MM.1S (cell line): ENCODE data around the gene PTPRF.

ENCODE experiments used
- DNase-seq: peaks from one replicate; pipeline ENCODE4 v3.0.0-alpha.2; 2015
- H2AFZ ChIP-seq: fragments of 300-600 bp; sonication (generic); 2 replicates; pipeline ENCODE4 v1.6.0; 2016; ENCODE audit warnings: antibody characterized with exemption, low read length
- H3F3A ChIP-seq: fragments of 300-600 bp; sonication (generic); 2 replicates; pipeline ENCODE4 v1.6.1; 2016; ENCODE audit warnings: mild to moderate bottlenecking, antibody characterized with exemption, low read length, moderate library complexity, mixed read lengths; ENCODE audit not compliant: insufficient read depth
- H3K27ac ChIP-seq: fragments of 300-600 bp; sonication (generic); 2 replicates; pipeline ENCODE4 v1.5.1; 2016; ENCODE audit warnings: mild to moderate bottlenecking, low read length
- H3K27me3 ChIP-seq: fragments of 300-600 bp; sonication (generic); replicated peaks from 2 replicates; pipeline ENCODE4 v1.6.0; 2016; ENCODE audit warnings: low read length; ENCODE audit not compliant: insufficient read depth
- H3K36me3 ChIP-seq: fragments of 300-600 bp; sonication (generic); replicated peaks from 2 replicates; pipeline ENCODE4 v1.6.1; 2016; ENCODE audit warnings: mild to moderate bottlenecking, low read length, mixed read lengths; ENCODE audit not compliant: insufficient read depth
- H3K4me1 ChIP-seq: fragments of 300-600 bp; sonication (generic); 2 replicates; pipeline ENCODE4 v1.6.1; 2016; ENCODE audit warnings: low read length, mixed read lengths
- H3K4me2 ChIP-seq: fragments of 300-600 bp; sonication (generic); 2 replicates; pipeline ENCODE4 v1.6.0; 2016; ENCODE audit warnings: low read depth, low read length
- H3K4me3 ChIP-seq: fragments of 300-600 bp; sonication (generic); 2 replicates; pipeline ENCODE4 v1.5.1; 2016; ENCODE audit warnings: low read length, mixed read lengths
- H3K79me2 ChIP-seq: fragments of 300-600 bp; sonication (generic); 2 replicates; pipeline ENCODE4 v1.6.1; 2016; ENCODE audit warnings: mixed run types, low read length, mixed read lengths
- H3K9ac ChIP-seq: fragments of 300-600 bp; sonication (generic); 2 replicates; pipeline ENCODE4 v1.6.1; 2016; ENCODE audit warnings: low read length, mixed read lengths
- H3K9me2 ChIP-seq: fragments of 300-600 bp; sonication (generic); replicated peaks from 2 replicates; pipeline ENCODE4 v1.6.1; 2016; ENCODE audit warnings: mild to moderate bottlenecking, low read length, mixed read lengths; ENCODE audit not compliant: insufficient read depth
- H3K9me3 ChIP-seq: fragments of 300-600 bp; sonication (generic); replicated peaks from 2 replicates; pipeline ENCODE4 v1.6.1; 2016; ENCODE audit warnings: mild to moderate bottlenecking, low read length, mixed read lengths; ENCODE audit not compliant: insufficient read depth
- H4K20me1 ChIP-seq: fragments of 300-600 bp; sonication (generic); 2 replicates; pipeline ENCODE4 v1.6.1; 2016; ENCODE audit warnings: mild to moderate bottlenecking, low read length, moderate library complexity, mixed read lengths; ENCODE audit not compliant: insufficient read depth
- EZH2 ChIP-seq: fragments of 300-600 bp; sonication (generic); optimal IDR thresholded peaks from 2 replicates; pipeline ENCODE3; 2017; ENCODE audit warnings: low read depth, mild to moderate bottlenecking, antibody characterized with exemption, low read length, mixed read lengths
- EZH2phosphoT487 ChIP-seq: fragments of 300-600 bp; sonication (generic); IDR thresholded peaks from 2 replicates; pipeline ENCODE4 v1.6.1; 2018; ENCODE audit warnings: antibody characterized with exemption, low read length
- TF ChIP-seq, protein P1 (sequence below): fragments of 300-600 bp; sonication (generic); IDR thresholded peaks from 2 replicates; pipeline ENCODE4 v1.5.1; 2016; ENCODE audit warnings: antibody characterized with exemption, low read length, mixed read lengths

PTPRF gene

DNA sequence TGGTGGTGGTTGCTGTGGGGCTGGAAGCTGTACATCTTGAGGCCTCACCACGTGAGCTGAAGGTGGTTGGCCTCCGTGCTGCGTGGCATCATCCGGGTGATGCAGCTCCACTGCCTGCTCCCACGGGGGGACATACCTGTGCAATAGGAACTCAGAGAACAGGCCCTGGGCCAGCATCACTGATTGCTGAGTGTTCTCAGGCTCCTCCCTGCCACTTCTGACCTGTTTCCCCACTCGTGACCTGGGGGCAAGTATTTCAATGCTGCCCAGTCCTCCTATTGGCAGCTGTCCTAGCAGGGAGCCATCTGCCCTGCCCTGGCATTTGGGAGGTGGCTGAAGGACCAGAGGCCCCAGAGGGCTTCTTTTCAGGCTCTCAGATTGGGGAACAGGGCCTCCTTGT is 26.1 kb downstream of the PTPRF start:
- H3F3A ChIP-seq: no peaks in the 10 kb centered on the region
- no peaks in the 10 kb centered on the region for H3K79me2 ChIP-seq
- no peaks in the 10 kb centered on the region for H3K9me2 ChIP-seq
- no peaks in the 10 kb centered on the region for H3K36me3 ChIP-seq
- no peaks in the 10 kb centered on the region for H4K20me1 ChIP-seq
- no peak for DNase-seq
- H3K9ac ChIP-seq: no peak overlapping the region
- H3K9me3 ChIP-seq: no peaks in the 10 kb centered on the region
- H3K27me3 ChIP-seq: no peaks in the 10 kb centered on the region
- no peak overlapping the region for H3K27ac ChIP-seq
- TF ChIP-seq EZH2 (no peak), EZH2phosphoT487 (no peak)
- TF ChIP-seq, protein P1, sequence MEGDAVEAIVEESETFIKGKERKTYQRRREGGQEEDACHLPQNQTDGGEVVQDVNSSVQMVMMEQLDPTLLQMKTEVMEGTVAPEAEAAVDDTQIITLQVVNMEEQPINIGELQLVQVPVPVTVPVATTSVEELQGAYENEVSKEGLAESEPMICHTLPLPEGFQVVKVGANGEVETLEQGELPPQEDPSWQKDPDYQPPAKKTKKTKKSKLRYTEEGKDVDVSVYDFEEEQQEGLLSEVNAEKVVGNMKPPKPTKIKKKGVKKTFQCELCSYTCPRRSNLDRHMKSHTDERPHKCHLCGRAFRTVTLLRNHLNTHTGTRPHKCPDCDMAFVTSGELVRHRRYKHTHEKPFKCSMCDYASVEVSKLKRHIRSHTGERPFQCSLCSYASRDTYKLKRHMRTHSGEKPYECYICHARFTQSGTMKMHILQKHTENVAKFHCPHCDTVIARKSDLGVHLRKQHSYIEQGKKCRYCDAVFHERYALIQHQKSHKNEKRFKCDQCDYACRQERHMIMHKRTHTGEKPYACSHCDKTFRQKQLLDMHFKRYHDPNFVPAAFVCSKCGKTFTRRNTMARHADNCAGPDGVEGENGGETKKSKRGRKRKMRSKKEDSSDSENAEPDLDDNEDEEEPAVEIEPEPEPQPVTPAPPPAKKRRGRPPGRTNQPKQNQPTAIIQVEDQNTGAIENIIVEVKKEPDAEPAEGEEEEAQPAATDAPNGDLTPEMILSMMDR: no peak
- no peak overlapping the region for H3K4me3 ChIP-seq
- H3K4me1 ChIP-seq: no peaks in the 10 kb centered on the region
- H3K4me2 ChIP-seq: no peak overlapping the region
- H2AFZ ChIP-seq: no peak overlapping the region

DNA sequence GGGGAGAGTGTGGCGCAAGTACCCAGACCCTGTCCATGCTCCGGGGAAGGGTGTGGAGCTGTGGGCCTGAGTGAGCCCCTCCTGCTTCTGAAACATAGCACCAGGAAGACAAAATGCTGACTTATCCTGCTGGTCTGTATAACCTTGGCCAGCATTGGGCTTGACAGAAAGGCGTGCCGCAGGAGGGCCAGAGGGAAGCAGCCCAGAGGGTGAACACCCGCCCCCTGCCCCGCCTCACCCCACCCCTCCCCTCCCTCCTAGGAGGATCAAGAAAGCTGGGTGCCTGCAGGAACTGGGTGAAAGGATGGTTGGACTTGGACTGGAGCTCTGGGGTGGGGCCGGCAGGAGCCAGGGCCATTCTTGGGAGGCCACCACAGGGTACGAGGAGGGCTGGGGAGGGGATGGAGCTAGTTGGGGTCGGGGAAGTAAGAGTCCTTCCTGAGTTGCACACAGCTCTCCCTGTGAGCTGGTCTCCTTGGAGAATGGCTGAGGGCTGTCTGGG is 27.1 kb downstream of the PTPRF start:
- no peak overlapping the region for H3K4me3 ChIP-seq
- no peak overlapping the region for H3K27ac ChIP-seq
- no peak for DNase-seq
- TF ChIP-seq, protein P1: no peak
- no peak for TF ChIP-seq EZH2phosphoT487
- no peak for TF ChIP-seq EZH2
- no peaks in the 10 kb centered on the region for H3K79me2 ChIP-seq
- H3K27me3 ChIP-seq: no peaks in the 10 kb centered on the region
- no peaks in the 10 kb centered on the region for H4K20me1 ChIP-seq
- H3K4me2 ChIP-seq: no peak overlapping the region
- H3K9me3 ChIP-seq: no peaks in the 10 kb centered on the region
- H3K36me3 ChIP-seq: no peaks in the 10 kb centered on the region
- no peak overlapping the region for H2AFZ ChIP-seq
- no peaks in the 10 kb centered on the region for H3K9me2 ChIP-seq
- no peaks in the 10 kb centered on the region for H3F3A ChIP-seq
- no peak overlapping the region for H3K9ac ChIP-seq
- H3K4me1 ChIP-seq: no peaks in the 10 kb centered on the region

DNA sequence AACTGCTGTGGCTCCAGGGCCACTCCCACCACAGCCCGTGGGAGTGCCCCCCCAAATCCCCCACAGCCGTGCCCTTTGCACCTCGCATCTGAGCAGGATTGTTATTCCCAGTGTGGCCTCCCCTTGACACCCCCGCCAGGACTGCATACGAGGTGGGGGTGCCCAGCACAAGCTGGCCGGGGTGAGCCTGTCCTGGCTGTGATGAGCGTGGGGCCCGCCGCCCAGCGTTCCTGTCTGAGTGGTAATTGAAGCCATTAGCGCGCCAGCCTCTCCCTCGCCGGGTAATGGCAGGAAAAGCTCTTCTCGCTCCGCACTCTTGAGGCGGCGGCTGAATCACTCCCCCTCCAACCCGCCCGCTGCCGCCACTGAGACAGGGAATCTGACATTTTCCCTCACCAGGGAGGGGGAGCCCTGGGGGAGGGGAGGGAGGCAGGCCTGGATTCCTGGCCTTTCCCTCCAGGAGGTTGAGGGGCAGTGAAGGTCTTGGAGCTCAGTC is 27.7 kb downstream of the PTPRF start:
- H3F3A ChIP-seq: no peaks in the 10 kb centered on the region
- no peaks in the 10 kb centered on the region for H3K9me2 ChIP-seq

More for the DNA sequence above, 27.7 kb downstream of the PTPRF start:
- no peaks in the 10 kb centered on the region for H3K9me3 ChIP-seq
- TF ChIP-seq, protein P1: no peak
- no peak for TF ChIP-seq EZH2phosphoT487
- TF ChIP-seq EZH2: no peak
- DNase-seq: no peak
- no peaks in the 10 kb centered on the region for H3K36me3 ChIP-seq
- no peaks in the 10 kb centered on the region for H3K27me3 ChIP-seq
- H3K4me2 ChIP-seq: no peak overlapping the region
- H4K20me1 ChIP-seq: no peaks in the 10 kb centered on the region
- H3K9ac ChIP-seq: no peak overlapping the region
- H3K79me2 ChIP-seq: no peaks in the 10 kb centered on the region
- no peak overlapping the region for H3K4me3 ChIP-seq
- H3K4me1 ChIP-seq: no peaks in the 10 kb centered on the region
- H3K27ac ChIP-seq: no peak overlapping the region
- no peak overlapping the region for H2AFZ ChIP-seq
